PFSK-1 (cell line): Measurements from ENCODE around the gene ABHD3.

Experiments used
- FOXP2 ChIP-seq: optimal IDR thresholded peaks from 2 replicates; pipeline ENCODE3; 2011; ENCODE audit warnings: borderline replicate concordance, control low read depth, inconsistent platforms; ENCODE audit not compliant: insufficient read depth; ENCODE audit errors: extremely low read length, extremely low read depth
- POLR2AphosphoS5 ChIP-seq: IDR thresholded peaks from 2 replicates; pipeline ENCODE4 v1.6.1; 2012; ENCODE audit warnings: low read depth, mild to moderate bottlenecking, control low read depth, low read length, moderate library complexity
- REST ChIP-seq, 2 experiments: IDR thresholded peaks; 2 replicates each; pipeline versions ENCODE4 v1.6.1 to v1.8.0; 2011 to 2012; ENCODE audit warnings: low read depth in 2 of 2, low read length in 2 of 2, control low read depth in 1 of 2, inconsistent platforms in 1 of 2, mild to moderate bottlenecking in 1 of 2, moderate library complexity in 1 of 2; ENCODE audit not compliant: insufficient read depth in 1 of 2
- SIN3A ChIP-seq: IDR thresholded peaks from 2 replicates; pipeline ENCODE4 v1.6.1; 2012; ENCODE audit warnings: mild to moderate bottlenecking, low read length, moderate library complexity, borderline replicate concordance; ENCODE audit not compliant: insufficient read depth
- TAF1 ChIP-seq: IDR thresholded peaks from 2 replicates; pipeline ENCODE4 v1.6.1; 2012; ENCODE audit warnings: low read length, control low read depth, borderline replicate concordance; ENCODE audit not compliant: insufficient read depth

The ABHD3 gene

GRCh38 chr18:21727702-21728101 lies 23.1 kb upstream of the ABHD3 start:
- TF ChIP-seq REST (IDR thresholded peaks at IDR 0.05; ENCODE audit: insufficient read depth in 1 of 2, low read depth in 2 of 2, low read length in 2 of 2), result no peak
- no peak for TF ChIP-seq TAF1
- TF ChIP-seq POLR2AphosphoS5, result no peak
- no peak for TF ChIP-seq FOXP2
- no peak for TF ChIP-seq SIN3A

GRCh38 chr18:21725201-21725600 lies 20.6 kb upstream of the ABHD3 start:
- no peak for TF ChIP-seq TAF1
- no peak for TF ChIP-seq FOXP2
- TF ChIP-seq POLR2AphosphoS5, result no peak
- no peak for TF ChIP-seq REST (IDR thresholded peaks at IDR 0.05; ENCODE audit: insufficient read depth in 1 of 2, low read depth in 2 of 2, low read length in 2 of 2)
- TF ChIP-seq SIN3A, result no peak

- TF ChIP-seq REST (IDR thresholded peaks at IDR 0.05; ENCODE audit: insufficient read depth in 1 of 2, low read depth in 2 of 2, low read length in 2 of 2) (no peak), FOXP2 (no peak), POLR2AphosphoS5 (no peak)
Observed at GRCh38 chr18:21722687-21723086, 18.1 kb upstream of the ABHD3 start.

GRCh38 chr18:21714474-21714873 lies 9.9 kb upstream of the ABHD3 start:
- TF ChIP-seq SIN3A (no peak), TAF1 (no peak), FOXP2 (no peak), POLR2AphosphoS5 (no peak), REST (IDR thresholded peaks at IDR 0.05; ENCODE audit: insufficient read depth in 1 of 2, low read depth in 2 of 2, low read length in 2 of 2) (no peak)

- TF ChIP-seq FOXP2, result no peak
Observed at GRCh38 chr18:21706386-21706865, 1.9 kb upstream of the ABHD3 start.
